HepG2 (cell line): ENCODE data around the gene TCF19. TPM values are rescaled to one million over a fixed set of nuclear protein-coding genes. Genes with fewer than 3 reads are reported as not detected.

Experiments used
- CBX1 ChIP-seq: IDR thresholded peaks from one replicate; pipeline ENCODE4 v1.6.1; 2016; ENCODE audit warnings: antibody characterized with exemption, low read depth
- CEBPZ ChIP-seq: IDR thresholded peaks from 2 replicates; pipeline ENCODE4 v1.6.1; 2012; ENCODE audit warnings: low read length, improper control_type of control experiment
- HMG20B ChIP-seq: conservative IDR thresholded peaks from 2 replicates; pipeline ENCODE4 v1.6.1; 2016; ENCODE audit warnings: missing genetic modification reagents, missing compliant biosample characterization
- JUN ChIP-seq: sonication (generic); formaldehyde crosslinking; IDR thresholded peaks from 2 replicates; pipeline ENCODE4 v1.4.0; 2020; ENCODE audit warnings: mild to moderate bottlenecking, missing genetic modification reagents
- KDM5B ChIP-seq: sonication (generic); formaldehyde crosslinking; IDR thresholded peaks from 2 replicates; pipeline ENCODE4 v1.4.0; 2020; ENCODE audit warnings: missing genetic modification reagents, mild to moderate bottlenecking, borderline replicate concordance
- KMT2A ChIP-seq: sonication (generic); formaldehyde crosslinking; IDR thresholded peaks from 2 replicates; pipeline ENCODE4 v1.4.0; 2020; ENCODE audit warnings: missing genetic modification reagents
- KMT2B ChIP-seq: IDR thresholded peaks from 2 replicates; pipeline ENCODE4 v1.6.1; 2016; ENCODE audit warnings: missing genetic modification reagents, missing compliant biosample characterization
- NR3C1 ChIP-seq: sonication (generic); formaldehyde crosslinking; IDR thresholded peaks from 2 replicates; pipeline ENCODE4 v1.4.0; 2020; ENCODE audit warnings: missing genetic modification reagents
- SMARCC2 ChIP-seq: fragments of 450-650 bp; IDR thresholded peaks from 2 replicates; pipeline ENCODE4 v1.6.1; 2017; ENCODE audit warnings: antibody characterized with exemption, mild to moderate bottlenecking
- TIGD3 ChIP-seq: sonication (generic); formaldehyde crosslinking; IDR thresholded peaks from 2 replicates; pipeline ENCODE4 v1.5.1; 2020; ENCODE audit warnings: mild to moderate bottlenecking, missing genetic modification reagents, borderline replicate concordance
- ZNF12 ChIP-seq: sonication (generic); formaldehyde crosslinking; IDR thresholded peaks from 2 replicates; pipeline ENCODE4 v1.5.0; 2020; ENCODE audit warnings: missing genetic modification reagents
- ZNF207 ChIP-seq: fragments of 450-650 bp; IDR thresholded peaks from 2 replicates; pipeline ENCODE4 v1.6.1; 2016; ENCODE audit warnings: antibody characterized with exemption, borderline replicate concordance
- ZNF296 ChIP-seq: sonication (generic); formaldehyde crosslinking; conservative IDR thresholded peaks from 2 replicates; pipeline ENCODE4 v1.5.0; 2020; ENCODE audit warnings: mild to moderate bottlenecking, missing genetic modification reagents
- ZNF709 ChIP-seq: sonication (generic); formaldehyde crosslinking; IDR thresholded peaks from 2 replicates; pipeline ENCODE4 v1.5.0; 2020; ENCODE audit warnings: mild to moderate bottlenecking, missing genetic modification reagents
- ZNF737 ChIP-seq: sonication (generic); formaldehyde crosslinking; IDR thresholded peaks from 2 replicates; pipeline ENCODE4 v1.5.0; 2020; ENCODE audit warnings: missing genetic modification reagents, mild to moderate bottlenecking, borderline replicate concordance
- ZSCAN31 ChIP-seq: sonication (generic); formaldehyde crosslinking; IDR thresholded peaks from 2 replicates; pipeline ENCODE4 v1.5.0; 2020; ENCODE audit warnings: low read depth, mild to moderate bottlenecking, missing genetic modification reagents
- polyA plus RNA-seq, 8 experiments: library from polyadenylated mRNA; depleted of rRNA in 3 of 8; stranded (reverse) in 7 of 8; unstranded in 1 of 8; fragments of >200 nt; fragmentation: Illumina TruSeq in 4 of 8; extraction: Trizol in 4 of 8; gene quantifications; 2 replicates each; pipeline versions ENCODE4 v1.2.1 to v1.2.3, GENCODE V29; 2011 to 2016; ENCODE audit warnings: low read depth in 4 of 8, missing spikeins in 1 of 8, mixed read lengths in 1 of 8; ENCODE audit not compliant: insufficient read depth in 1 of 8
- total RNA-seq, 5 experiments: library from RNA; depleted of rRNA; stranded (reverse); fragments of >200 nt; fragmentation: Illumina TruSeq; extraction: Trizol; gene quantifications; 2 replicates each; pipeline ENCODE4 v1.2.3, GENCODE V29; 2016; ENCODE audit warnings: low read depth in 1 of 5
- TF ChIP-seq, protein P1 (sequence below): IDR thresholded peaks from 2 replicates; pipeline ENCODE4 v1.6.1; 2016; ENCODE audit warnings: missing compliant biosample characterization, missing genetic modification reagents, borderline replicate concordance
- TF ChIP-seq, protein P2 (sequence below): sonication (generic); formaldehyde crosslinking; IDR thresholded peaks from 2 replicates; pipeline ENCODE4; 2020; ENCODE audit warnings: missing genetic modification reagents, mild to moderate bottlenecking, borderline replicate concordance
- TF ChIP-seq, protein P3 (sequence below): sonication (generic); formaldehyde crosslinking; IDR thresholded peaks from 2 replicates; pipeline ENCODE4 v1.5.0; 2020; ENCODE audit warnings: missing genetic modification reagents

Gene TCF19
- total and polyA plus RNA-seq, 2 of the 13 experiments (the other 11 are each of a cell fraction or from before 2014, with no cell fraction given), result 4.9 to 22.2 TPM

DNA sequence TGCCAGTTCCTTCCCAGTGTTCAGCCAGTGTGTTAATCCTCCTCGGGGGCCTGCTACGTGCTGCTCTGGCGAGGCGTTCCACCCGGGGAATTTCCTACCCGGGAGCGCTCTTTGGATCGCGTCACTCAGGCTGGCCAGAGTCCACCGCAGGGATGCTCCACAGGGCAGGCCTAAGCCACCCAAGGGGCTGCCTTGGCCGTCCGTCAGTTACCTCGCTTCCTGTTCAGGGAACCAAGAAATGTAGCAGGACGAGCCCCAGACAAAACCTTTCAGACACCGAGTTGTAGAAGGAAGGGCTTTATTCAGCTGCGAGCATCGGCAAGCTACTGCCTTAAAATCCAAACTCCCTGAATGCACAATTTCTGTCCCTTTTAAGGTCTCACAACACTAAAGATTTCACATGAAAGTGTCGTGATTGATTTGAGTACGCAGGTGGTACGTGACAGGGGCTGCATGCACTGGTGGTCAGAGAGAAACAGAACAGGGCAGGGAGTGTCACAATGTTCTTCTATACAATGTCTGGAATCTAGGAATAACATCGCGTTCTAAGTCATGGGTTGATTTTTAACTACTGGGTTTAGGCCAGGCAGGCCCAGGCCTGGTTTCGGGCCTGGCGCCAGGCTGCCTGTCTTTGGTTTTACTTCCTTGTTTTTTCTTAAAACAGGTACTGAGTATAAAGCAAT is 27.8 kb downstream of the TCF19 start (continued):
- TF ChIP-seq, protein P1, sequence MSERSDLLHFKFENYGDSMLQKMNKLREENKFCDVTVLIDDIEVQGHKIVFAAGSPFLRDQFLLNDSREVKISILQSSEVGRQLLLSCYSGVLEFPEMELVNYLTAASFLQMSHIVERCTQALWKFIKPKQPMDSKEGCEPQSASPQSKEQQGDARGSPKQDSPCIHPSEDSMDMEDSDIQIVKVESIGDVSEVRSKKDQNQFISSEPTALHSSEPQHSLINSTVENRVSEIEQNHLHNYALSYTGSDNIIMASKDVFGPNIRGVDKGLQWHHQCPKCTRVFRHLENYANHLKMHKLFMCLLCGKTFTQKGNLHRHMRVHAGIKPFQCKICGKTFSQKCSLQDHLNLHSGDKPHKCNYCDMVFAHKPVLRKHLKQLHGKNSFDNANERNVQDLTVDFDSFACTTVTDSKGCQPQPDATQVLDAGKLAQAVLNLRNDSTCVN (CRISPR knock-in tag), result 0 out of 2 replicates have a peak, but pooled peaks have one; percentile 49
- TF ChIP-seq TIGD3 (CRISPR knock-in tag), result 0 out of 2 replicates have a peak, but pooled peaks have one; percentile 73
- TF ChIP-seq, protein P2, sequence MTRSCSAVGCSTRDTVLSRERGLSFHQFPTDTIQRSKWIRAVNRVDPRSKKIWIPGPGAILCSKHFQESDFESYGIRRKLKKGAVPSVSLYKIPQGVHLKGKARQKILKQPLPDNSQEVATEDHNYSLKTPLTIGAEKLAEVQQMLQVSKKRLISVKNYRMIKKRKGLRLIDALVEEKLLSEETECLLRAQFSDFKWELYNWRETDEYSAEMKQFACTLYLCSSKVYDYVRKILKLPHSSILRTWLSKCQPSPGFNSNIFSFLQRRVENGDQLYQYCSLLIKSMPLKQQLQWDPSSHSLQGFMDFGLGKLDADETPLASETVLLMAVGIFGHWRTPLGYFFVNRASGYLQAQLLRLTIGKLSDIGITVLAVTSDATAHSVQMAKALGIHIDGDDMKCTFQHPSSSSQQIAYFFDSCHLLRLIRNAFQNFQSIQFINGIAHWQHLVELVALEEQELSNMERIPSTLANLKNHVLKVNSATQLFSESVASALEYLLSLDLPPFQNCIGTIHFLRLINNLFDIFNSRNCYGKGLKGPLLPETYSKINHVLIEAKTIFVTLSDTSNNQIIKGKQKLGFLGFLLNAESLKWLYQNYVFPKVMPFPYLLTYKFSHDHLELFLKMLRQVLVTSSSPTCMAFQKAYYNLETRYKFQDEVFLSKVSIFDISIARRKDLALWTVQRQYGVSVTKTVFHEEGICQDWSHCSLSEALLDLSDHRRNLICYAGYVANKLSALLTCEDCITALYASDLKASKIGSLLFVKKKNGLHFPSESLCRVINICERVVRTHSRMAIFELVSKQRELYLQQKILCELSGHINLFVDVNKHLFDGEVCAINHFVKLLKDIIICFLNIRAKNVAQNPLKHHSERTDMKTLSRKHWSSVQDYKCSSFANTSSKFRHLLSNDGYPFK (CRISPR knock-in tag), result peak; percentile 82; the same call in 1 of the 2 replicates
- peak; percentile 94 for TF ChIP-seq KMT2A (CRISPR knock-in tag)
- no peak for TF ChIP-seq ZNF709 (CRISPR knock-in tag)
- no peak for TF ChIP-seq SMARCC2
- TF ChIP-seq ZNF296, result no peak
- no peak for TF ChIP-seq ZNF207
- no peak for TF ChIP-seq CEBPZ
- TF ChIP-seq, protein P3, sequence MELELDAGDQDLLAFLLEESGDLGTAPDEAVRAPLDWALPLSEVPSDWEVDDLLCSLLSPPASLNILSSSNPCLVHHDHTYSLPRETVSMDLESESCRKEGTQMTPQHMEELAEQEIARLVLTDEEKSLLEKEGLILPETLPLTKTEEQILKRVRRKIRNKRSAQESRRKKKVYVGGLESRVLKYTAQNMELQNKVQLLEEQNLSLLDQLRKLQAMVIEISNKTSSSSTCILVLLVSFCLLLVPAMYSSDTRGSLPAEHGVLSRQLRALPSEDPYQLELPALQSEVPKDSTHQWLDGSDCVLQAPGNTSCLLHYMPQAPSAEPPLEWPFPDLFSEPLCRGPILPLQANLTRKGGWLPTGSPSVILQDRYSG, result no peak
- TF ChIP-seq ZSCAN31, result no peak
- TF ChIP-seq ZNF737, result no peak
- no peak for TF ChIP-seq CBX1
- TF ChIP-seq KMT2B, result peak; percentile 80
- no peak for TF ChIP-seq NR3C1 (CRISPR knock-in tag)
- TF ChIP-seq HMG20B (CRISPR knock-in tag), result no peak
- peak; percentile 88; the same call in 1 of the 2 replicates for TF ChIP-seq KDM5B (CRISPR knock-in tag)
- TF ChIP-seq ZNF12 (CRISPR knock-in tag), result no peak
- no peak for TF ChIP-seq JUN (CRISPR knock-in tag)
